ENCODE results near the gene SEMA4A. TPM values are rescaled to one million over a fixed set of nuclear protein-coding genes. Genes with fewer than 3 reads are reported as not detected.

The SEMA4A gene
- polyA plus RNA-seq, 1 donor from 2014 or later, result 17.1 TPM

- no peaks in the 10 kb centered on the region for H4K20me1 ChIP-seq (ENCODE audit: insufficient read depth)
- H3F3A ChIP-seq (ENCODE audit: insufficient read depth, low read length, poor library complexity, severe bottlenecking), result no peaks in the 10 kb centered on the region
- no peak overlapping the region for H3K4me2 ChIP-seq (ENCODE audit: low read length)
- no peaks in the 10 kb centered on the region for H3K36me3 ChIP-seq (ENCODE audit: insufficient read depth, low read length)
- H3K4me3 ChIP-seq (ENCODE audit: low read length), result no peak overlapping the region
- H3K27me3 ChIP-seq (ENCODE audit: insufficient read depth, low read depth, low read length), result no peaks in the 10 kb centered on the region
- no peak overlapping the region for H3K27ac ChIP-seq (ENCODE audit: low read length)
- no peak overlapping the region for H2AFZ ChIP-seq (ENCODE audit: low read depth, low read length)
- H3K9me3 ChIP-seq (ENCODE audit: low read length), result no peaks in the 10 kb centered on the region
- TF ChIP-seq EP300 (conservative IDR thresholded peaks at IDR 0.05; ENCODE audit: poor library complexity, severe bottlenecking) (no peak), CTCF (IDR thresholded peaks at IDR 0.05; ENCODE audit: poor library complexity, severe bottlenecking) (no peak), POLR2AphosphoS5 (IDR thresholded peaks at IDR 0.05) (no peak), REST (IDR thresholded peaks at IDR 0.05; ENCODE audit: borderline replicate concordance) (no peak), EZH2 (IDR thresholded peaks at IDR 0.05; ENCODE audit: borderline replicate concordance, insufficient read depth, low read length, poor library complexity, severe bottlenecking) (no peak), SMC3 (conservative IDR thresholded peaks at IDR 0.05; ENCODE audit: poor library complexity) (no peak), MXI1 (conservative IDR thresholded peaks at IDR 0.05; ENCODE audit: poor library complexity, severe bottlenecking) (no peak)
- H3K79me2 ChIP-seq (replicated peaks; ENCODE audit: insufficient read depth, low read length), result no peaks in the 10 kb centered on the region
- H3K9ac ChIP-seq (ENCODE audit: low read length), result no peak overlapping the region
- no peaks in the 10 kb centered on the region for H3K9me2 ChIP-seq (ENCODE audit: insufficient read depth, low read length)
Measured at GRCh38 chr1:156155756-156156510, 2.5 kb downstream of the SEMA4A start.

GRCh38 chr1:156157506-156157905 is 4.1 kb downstream of the SEMA4A start:
- Histone ChIP-seq H3K9me3 (ENCODE audit: low read length) (no peaks in the 10 kb centered on the region), H3K79me2 (replicated peaks; ENCODE audit: insufficient read depth, low read length) (no peaks in the 10 kb centered on the region), H3K4me2 (ENCODE audit: low read length) (no peak overlapping the region), H3K4me3 (ENCODE audit: low read length) (no peak overlapping the region), H3K27me3 (ENCODE audit: insufficient read depth, low read depth, low read length) (no peaks in the 10 kb centered on the region), H3K36me3 (ENCODE audit: insufficient read depth, low read length) (no peaks in the 10 kb centered on the region), H4K20me1 (ENCODE audit: insufficient read depth) (no peaks in the 10 kb centered on the region), H2AFZ (ENCODE audit: low read depth, low read length) (no peak overlapping the region), H3F3A (ENCODE audit: insufficient read depth, low read length, poor library complexity, severe bottlenecking) (no peaks in the 10 kb centered on the region), H3K9ac (ENCODE audit: low read length) (no peak overlapping the region), H3K27ac (ENCODE audit: low read length) (no peak overlapping the region), H3K9me2 (ENCODE audit: insufficient read depth, low read length) (no peaks in the 10 kb centered on the region)
- TF ChIP-seq CTCF (IDR thresholded peaks at IDR 0.05; ENCODE audit: poor library complexity, severe bottlenecking), result no peak
- TF ChIP-seq RAD21 (conservative IDR thresholded peaks at IDR 0.05), result no peak
- TF ChIP-seq SMC3 (conservative IDR thresholded peaks at IDR 0.05; ENCODE audit: poor library complexity), result no peak
- no peak for TF ChIP-seq MXI1 (conservative IDR thresholded peaks at IDR 0.05; ENCODE audit: poor library complexity, severe bottlenecking)
- no peak for TF ChIP-seq POLR2AphosphoS5 (IDR thresholded peaks at IDR 0.05)

Data from neural cell (in vitro differentiated cells).